Lower lobe of right lung (tissue), 2 donors: ENCODE measurements around the gene SYTL2. TPM values are rescaled to one million over a fixed set of nuclear protein-coding genes. Genes with fewer than 3 reads are reported as not detected.
A peak's percentile ranks its signal among the peaks of the same experiment; 100 is the strongest.

Experiments
- ATAC-seq, 2 donors: fragments of 200-7000 bp; cut with Tn5 transposase; one replicate each; pipeline ENCODE4 v1.9.1; 2020 to 2022; ENCODE audit warnings: mild to moderate bottlenecking in 2 of 2, moderate library complexity in 2 of 2
- DNase-seq: peaks from one replicate; pipeline ENCODE4 v3.0.0-alpha.2; 2020
- H3K27ac ChIP-seq: fragments of 200-600 bp; one replicate; pipeline ENCODE4 v1.8.0; 2022
- H3K27me3 ChIP-seq: fragments of 200-600 bp; one replicate; pipeline ENCODE4 v1.8.0; 2022; ENCODE audit warnings: low read depth
- H3K36me3 ChIP-seq: fragments of 200-600 bp; one replicate; pipeline ENCODE4 v1.8.0; 2022; ENCODE audit warnings: mild to moderate bottlenecking
- H3K4me1 ChIP-seq: fragments of 200-600 bp; one replicate; pipeline ENCODE4 v1.8.0; 2022
- H3K4me3 ChIP-seq: fragments of 200-600 bp; one replicate; pipeline ENCODE4 v1.8.0; 2022; ENCODE audit warnings: mild to moderate bottlenecking
- H3K9me3 ChIP-seq: fragments of 200-600 bp; one replicate; pipeline ENCODE4 v1.8.0; 2022
- intact Hi-C: fragments of 100-400 bp; cut with DNase I; formaldehyde crosslinking; loops from one replicate; pipeline ENCODE4 v1.11.0; 2022
- total RNA-seq: library from RNA; stranded (reverse); fragmentation: NEBNext Ultra II Directional; extraction: Animal tissue kit (Norgen Biotek cat#: 25700); gene quantifications from one replicate; pipeline ENCODE4 v1.2.1, GENCODE V29; 2021
- TF ChIP-seq, protein P1 (sequence below): fragments of 200-600 bp; IDR thresholded peaks from one replicate; pipeline ENCODE4 v1.8.0; 2022; ENCODE audit warnings: antibody characterized with exemption, mild to moderate bottlenecking
- donor health status: DM: no; HTN: yes; CAD: no; lungs with severe emphysema.

Gene SYTL2
- total RNA-seq, 1 donor from 2014 or later = 23.6 TPM

DNA sequence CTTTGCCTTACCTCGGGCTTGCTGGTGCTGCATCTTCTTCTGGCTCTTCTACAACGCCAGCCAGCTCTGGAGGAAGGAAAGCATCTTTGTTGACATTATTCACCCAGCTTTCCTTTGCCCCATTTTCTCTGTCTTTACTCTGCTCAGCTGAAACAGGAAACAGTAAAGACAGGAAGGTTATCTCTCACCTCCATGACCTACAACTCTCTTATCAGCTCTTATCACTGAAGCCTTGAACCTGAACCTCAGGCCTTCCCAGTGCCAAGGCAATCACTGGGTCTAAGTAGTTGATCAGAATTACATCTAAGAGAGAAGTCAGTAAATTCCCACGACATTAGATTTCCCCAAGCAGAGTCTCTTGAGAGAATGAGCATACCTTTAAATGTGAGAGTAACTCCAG is 65.3 kb downstream of the SYTL2 start:
- TF ChIP-seq, protein P1, sequence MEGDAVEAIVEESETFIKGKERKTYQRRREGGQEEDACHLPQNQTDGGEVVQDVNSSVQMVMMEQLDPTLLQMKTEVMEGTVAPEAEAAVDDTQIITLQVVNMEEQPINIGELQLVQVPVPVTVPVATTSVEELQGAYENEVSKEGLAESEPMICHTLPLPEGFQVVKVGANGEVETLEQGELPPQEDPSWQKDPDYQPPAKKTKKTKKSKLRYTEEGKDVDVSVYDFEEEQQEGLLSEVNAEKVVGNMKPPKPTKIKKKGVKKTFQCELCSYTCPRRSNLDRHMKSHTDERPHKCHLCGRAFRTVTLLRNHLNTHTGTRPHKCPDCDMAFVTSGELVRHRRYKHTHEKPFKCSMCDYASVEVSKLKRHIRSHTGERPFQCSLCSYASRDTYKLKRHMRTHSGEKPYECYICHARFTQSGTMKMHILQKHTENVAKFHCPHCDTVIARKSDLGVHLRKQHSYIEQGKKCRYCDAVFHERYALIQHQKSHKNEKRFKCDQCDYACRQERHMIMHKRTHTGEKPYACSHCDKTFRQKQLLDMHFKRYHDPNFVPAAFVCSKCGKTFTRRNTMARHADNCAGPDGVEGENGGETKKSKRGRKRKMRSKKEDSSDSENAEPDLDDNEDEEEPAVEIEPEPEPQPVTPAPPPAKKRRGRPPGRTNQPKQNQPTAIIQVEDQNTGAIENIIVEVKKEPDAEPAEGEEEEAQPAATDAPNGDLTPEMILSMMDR = no peak
- Histone ChIP-seq H3K36me3 (no peaks in the 10 kb centered on the region), H3K4me3 (no peak overlapping the region), H3K27me3 (no peaks in the 10 kb centered on the region), H3K9me3 (no peaks in the 10 kb centered on the region), H3K27ac (no peak overlapping the region), H3K4me1 (peaks cover 39% of the 10 kb centered on the region)
- DNase-seq = no peak
- intact Hi-C loops = no loop called here
- no peak for ATAC-seq

DNA sequence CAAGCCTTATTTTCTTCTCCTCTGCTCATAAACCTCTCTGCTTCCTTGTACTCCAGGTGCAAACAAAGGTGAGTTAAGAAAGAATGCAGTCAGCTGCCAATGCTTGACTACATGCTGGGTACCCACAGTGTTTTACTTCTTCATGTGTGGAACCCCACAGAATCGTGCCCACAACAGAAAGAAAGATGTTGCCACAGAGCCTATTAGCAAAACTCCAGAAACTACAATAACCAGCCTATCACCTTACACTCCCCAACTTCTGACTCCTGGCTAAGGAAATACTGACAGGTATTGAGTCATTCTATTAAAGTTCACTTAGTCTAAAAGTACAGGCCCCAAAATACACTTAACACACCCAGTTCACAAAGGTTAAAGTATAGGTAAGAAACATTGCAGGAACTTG is 68.1 kb downstream of the SYTL2 start:
- ATAC-seq (peak; percentile 65 to 82), DNase-seq (no peak)
- Histone ChIP-seq H3K27me3 (no peaks in the 10 kb centered on the region), H3K9me3 (no peaks in the 10 kb centered on the region), H3K27ac (peak overlapping the region; percentile 3), H3K4me3 (no peak overlapping the region), H3K4me1 (peaks cover 30% of the 10 kb centered on the region), H3K36me3 (no peaks in the 10 kb centered on the region)
- intact Hi-C loops = no loop called here
- TF ChIP-seq, protein P1 = no peak

DNA sequence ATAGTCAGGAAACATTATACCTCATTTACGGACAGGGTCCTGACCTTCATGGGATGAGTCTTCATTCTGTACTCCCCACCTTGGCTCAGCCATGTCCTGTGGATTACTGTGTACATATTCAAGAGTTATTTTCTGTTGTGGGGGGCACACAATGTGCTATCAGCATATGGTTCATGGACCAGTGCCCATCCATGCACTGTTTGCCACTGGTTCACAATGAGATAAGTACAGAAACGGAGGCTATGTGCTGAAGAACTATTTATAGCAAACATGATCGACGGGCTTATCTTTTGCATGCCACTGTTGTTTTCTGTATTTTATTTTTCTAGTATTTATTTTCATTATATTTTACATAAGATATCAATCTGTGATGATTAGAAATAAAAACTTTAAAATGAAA is 68.6 kb downstream of the SYTL2 start:
- ATAC-seq (no peak), DNase-seq (no peak)
- H3K9me3 ChIP-seq = no peaks in the 10 kb centered on the region
- no peak overlapping the region for H3K4me3 ChIP-seq
- intact Hi-C loops = no loop called here
- TF ChIP-seq, protein P1 = no peak
- peak overlapping the region; percentile 3 for H3K27ac ChIP-seq
- H3K4me1 ChIP-seq = peaks cover 30% of the 10 kb centered on the region
- no peaks in the 10 kb centered on the region for H3K27me3 ChIP-seq
- H3K36me3 ChIP-seq = no peaks in the 10 kb centered on the region

DNA sequence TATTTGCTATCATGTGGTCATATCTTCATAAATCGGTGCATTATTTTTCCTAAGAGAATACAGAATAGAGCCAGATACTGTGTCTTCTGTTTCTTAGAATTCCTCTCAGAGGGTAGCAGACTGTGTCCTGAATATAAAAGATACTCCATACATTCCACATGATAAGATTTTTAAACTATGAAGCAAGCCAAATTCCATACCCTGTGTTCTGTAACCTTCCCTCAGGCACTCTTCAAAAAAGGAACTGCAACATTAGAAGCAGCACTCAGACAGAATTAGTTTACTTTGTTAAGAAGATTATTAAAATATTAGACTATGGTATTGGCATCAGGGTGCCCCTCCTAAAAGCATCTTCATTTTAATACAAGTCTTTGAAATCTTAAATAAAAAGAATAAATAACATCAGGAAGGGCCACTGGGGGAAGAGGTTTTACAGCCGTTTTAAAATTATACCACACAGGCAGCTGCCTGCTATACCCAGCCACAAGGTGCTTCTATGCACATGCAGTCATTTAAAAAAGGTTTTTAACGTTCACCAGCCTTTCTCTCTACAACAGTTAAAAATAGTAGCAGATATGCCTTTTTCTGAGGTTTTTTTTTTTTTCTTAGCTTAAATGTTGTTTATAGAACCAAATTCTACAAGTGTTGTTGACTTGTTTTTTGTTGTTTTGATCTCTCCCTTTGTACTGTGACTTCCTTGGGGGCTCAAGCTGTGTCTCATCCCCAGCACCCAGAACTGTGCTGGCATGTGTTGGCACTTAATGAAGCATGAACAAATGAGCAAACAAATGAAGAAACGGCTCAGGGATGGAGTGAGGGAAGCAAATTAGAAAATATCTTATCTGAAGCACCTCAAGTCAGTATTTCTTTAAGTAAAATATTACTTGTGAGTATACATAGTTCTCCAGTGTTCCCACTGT is 70.2 kb downstream of the SYTL2 start:
- TF ChIP-seq, protein P1 = no peak
- Histone ChIP-seq H3K4me1 (peaks cover 18% of the 10 kb centered on the region), H3K36me3 (no peaks in the 10 kb centered on the region), H3K27ac (no peak overlapping the region), H3K9me3 (no peaks in the 10 kb centered on the region), H3K4me3 (no peak overlapping the region), H3K27me3 (no peaks in the 10 kb centered on the region)
- DNase-seq = no peak
- no peak for ATAC-seq
- intact Hi-C loops = no loop called here

DNA sequence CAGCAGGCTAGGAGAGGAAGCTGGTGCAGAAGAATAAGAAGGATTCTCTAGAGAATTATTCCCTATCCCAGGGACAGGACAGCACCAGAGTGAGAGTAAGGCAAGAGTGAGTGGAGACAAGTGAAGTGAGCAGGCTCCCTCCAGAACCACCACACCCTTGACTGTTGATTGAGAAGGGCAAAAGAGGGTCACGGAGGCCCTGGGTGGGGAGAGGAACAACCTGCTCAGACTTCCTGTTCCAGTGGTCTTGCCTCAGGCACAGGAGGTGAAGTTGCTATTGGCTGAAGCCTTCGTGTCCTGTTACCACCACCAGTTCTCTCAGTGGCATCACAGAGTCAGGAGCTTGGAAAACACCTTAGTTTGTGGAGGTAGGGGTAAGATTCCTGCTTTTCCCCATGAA is 73.2 kb downstream of the SYTL2 start:
- Histone ChIP-seq H3K36me3 (no peaks in the 10 kb centered on the region), H3K4me3 (no peak overlapping the region), H3K9me3 (no peaks in the 10 kb centered on the region), H3K27me3 (no peaks in the 10 kb centered on the region), H3K4me1 (peaks cover 18% of the 10 kb centered on the region), H3K27ac (no peak overlapping the region)
- DNase-seq (no peak), ATAC-seq (no peak)
- intact Hi-C loops = no loop called here
- TF ChIP-seq, protein P1 = no peak
